PFSK-1 (cell line): Measurements from ENCODE around the gene PRDM16.

Experiments used
- POLR2AphosphoS5 ChIP-seq: IDR thresholded peaks from 2 replicates; pipeline ENCODE4 v1.6.1; 2012; ENCODE audit warnings: low read depth, mild to moderate bottlenecking, control low read depth, low read length, moderate library complexity
- SIN3A ChIP-seq: IDR thresholded peaks from 2 replicates; pipeline ENCODE4 v1.6.1; 2012; ENCODE audit warnings: mild to moderate bottlenecking, low read length, moderate library complexity, borderline replicate concordance; ENCODE audit not compliant: insufficient read depth
- TAF1 ChIP-seq: IDR thresholded peaks from 2 replicates; pipeline ENCODE4 v1.6.1; 2012; ENCODE audit warnings: low read length, control low read depth, borderline replicate concordance; ENCODE audit not compliant: insufficient read depth
- TF ChIP-seq, protein P1 (sequence below), 2 experiments: IDR thresholded peaks; 2 replicates each; pipeline versions ENCODE4 v1.6.1 to v1.8.0; 2011 to 2012; ENCODE audit warnings: low read depth in 2 of 2, low read length in 2 of 2, control low read depth in 1 of 2, inconsistent platforms in 1 of 2, mild to moderate bottlenecking in 1 of 2, moderate library complexity in 1 of 2; ENCODE audit not compliant: insufficient read depth in 1 of 2

GRCh38 chr1:3076363-3076740 lies 7.3 kb downstream of the PRDM16 start:
- TF ChIP-seq POLR2AphosphoS5 (no peak), TAF1 (no peak), SIN3A (no peak)
- TF ChIP-seq, protein P1, sequence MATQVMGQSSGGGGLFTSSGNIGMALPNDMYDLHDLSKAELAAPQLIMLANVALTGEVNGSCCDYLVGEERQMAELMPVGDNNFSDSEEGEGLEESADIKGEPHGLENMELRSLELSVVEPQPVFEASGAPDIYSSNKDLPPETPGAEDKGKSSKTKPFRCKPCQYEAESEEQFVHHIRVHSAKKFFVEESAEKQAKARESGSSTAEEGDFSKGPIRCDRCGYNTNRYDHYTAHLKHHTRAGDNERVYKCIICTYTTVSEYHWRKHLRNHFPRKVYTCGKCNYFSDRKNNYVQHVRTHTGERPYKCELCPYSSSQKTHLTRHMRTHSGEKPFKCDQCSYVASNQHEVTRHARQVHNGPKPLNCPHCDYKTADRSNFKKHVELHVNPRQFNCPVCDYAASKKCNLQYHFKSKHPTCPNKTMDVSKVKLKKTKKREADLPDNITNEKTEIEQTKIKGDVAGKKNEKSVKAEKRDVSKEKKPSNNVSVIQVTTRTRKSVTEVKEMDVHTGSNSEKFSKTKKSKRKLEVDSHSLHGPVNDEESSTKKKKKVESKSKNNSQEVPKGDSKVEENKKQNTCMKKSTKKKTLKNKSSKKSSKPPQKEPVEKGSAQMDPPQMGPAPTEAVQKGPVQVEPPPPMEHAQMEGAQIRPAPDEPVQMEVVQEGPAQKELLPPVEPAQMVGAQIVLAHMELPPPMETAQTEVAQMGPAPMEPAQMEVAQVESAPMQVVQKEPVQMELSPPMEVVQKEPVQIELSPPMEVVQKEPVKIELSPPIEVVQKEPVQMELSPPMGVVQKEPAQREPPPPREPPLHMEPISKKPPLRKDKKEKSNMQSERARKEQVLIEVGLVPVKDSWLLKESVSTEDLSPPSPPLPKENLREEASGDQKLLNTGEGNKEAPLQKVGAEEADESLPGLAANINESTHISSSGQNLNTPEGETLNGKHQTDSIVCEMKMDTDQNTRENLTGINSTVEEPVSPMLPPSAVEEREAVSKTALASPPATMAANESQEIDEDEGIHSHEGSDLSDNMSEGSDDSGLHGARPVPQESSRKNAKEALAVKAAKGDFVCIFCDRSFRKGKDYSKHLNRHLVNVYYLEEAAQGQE (IDR thresholded peaks at IDR 0.05; ENCODE audit: insufficient read depth in 1 of 2, low read depth in 2 of 2, low read length in 2 of 2) = no peak
